Liver (tissue), 9 donors: ENCODE results near the gene PHTF1. TPM values are rescaled to one million over a fixed set of nuclear protein-coding genes. Genes with fewer than 3 reads are reported as not detected.

Source experiments
- DNase-seq: peaks from one replicate; pipeline ENCODE4 v3.0.0-alpha.2; 2017; ENCODE audit warnings: low spot score
- H3K27ac ChIP-seq, 2 donors: one replicate each; pipeline ENCODE4 v1.7.0; 2013; ENCODE audit warnings: inconsistent platforms in 2 of 2, low read length in 2 of 2, control low read depth in 1 of 2, low read depth in 1 of 2, mild to moderate bottlenecking in 1 of 2
- H3K27me3 ChIP-seq, 4 donors: one replicate each; pipeline versions ENCODE4 v1.6.1 to v1.7.0; 2013; ENCODE audit warnings: low read length in 3 of 4, inconsistent platforms in 1 of 4, mild to moderate bottlenecking in 1 of 4, moderate library complexity in 1 of 4; ENCODE audit not compliant: control insufficient read depth in 4 of 4, insufficient read depth in 4 of 4
- H3K36me3 ChIP-seq, 4 donors: one replicate each; pipeline versions ENCODE4 v1.6.1 to v1.7.0; 2013; ENCODE audit warnings: low read length in 3 of 4, mild to moderate bottlenecking in 3 of 4, low read depth in 1 of 4, moderate library complexity in 1 of 4; ENCODE audit not compliant: control insufficient read depth in 4 of 4, insufficient read depth in 3 of 4
- H3K4me1 ChIP-seq, 4 donors: one replicate each; pipeline versions ENCODE4 v1.6.1 to v1.7.0; 2013; ENCODE audit warnings: low read length in 3 of 4, mild to moderate bottlenecking in 3 of 4, moderate library complexity in 1 of 4; ENCODE audit not compliant: control insufficient read depth in 4 of 4, insufficient read depth in 4 of 4
- H3K4me3 ChIP-seq, 3 donors: one replicate each; pipeline versions ENCODE4 v1.6.1 to v1.7.0; 2013; ENCODE audit warnings: low read length in 3 of 3, control low read depth in 1 of 3, low read depth in 1 of 3, mild to moderate bottlenecking in 1 of 3
- H3K9ac ChIP-seq, 2 donors: one replicate each; pipeline ENCODE4 v1.7.0; 2013; ENCODE audit warnings: low read length in 2 of 2, mild to moderate bottlenecking in 2 of 2, moderate library complexity in 2 of 2, control low read depth in 1 of 2, low read depth in 1 of 2
- H3K9me3 ChIP-seq, 4 donors: one replicate each; pipeline versions ENCODE4 v1.6.1 to v1.7.0; 2013; ENCODE audit warnings: low read length in 3 of 4; ENCODE audit not compliant: control insufficient read depth in 4 of 4
- EGR1 ChIP-seq, 2 donors: IDR thresholded peaks; 2 replicates each; pipeline ENCODE4 v1.6.1; 2016 to 2018; ENCODE audit warnings: antibody characterized with exemption in 2 of 2, low read depth in 2 of 2
- FOXA1 ChIP-seq: IDR thresholded peaks from 2 replicates; pipeline ENCODE4 v1.6.1; 2016; ENCODE audit warnings: antibody characterized with exemption
- HNF4A ChIP-seq, 2 donors: conservative IDR thresholded peaks; 2 replicates each; pipeline ENCODE4 v1.6.1; 2016; ENCODE audit warnings: antibody characterized with exemption in 2 of 2, mild to moderate bottlenecking in 2 of 2
- JUND ChIP-seq, 2 donors: IDR thresholded peaks; 2 replicates each; pipeline ENCODE4 v1.6.1; 2016; ENCODE audit warnings: antibody characterized with exemption in 2 of 2
- TAF1 ChIP-seq: conservative IDR thresholded peaks from 2 replicates; pipeline ENCODE4 v1.6.1; 2016; ENCODE audit warnings: antibody characterized with exemption, mild to moderate bottlenecking
- WGBS: extraction: QIAGEN DNeasy Blood & Tissue Kit; methylation state at CpG from one replicate; pipeline ENCODE4 v1.1.7; 2013; 5-methylcytosine and 5-hydroxymethylcytosine counted together
- polyA plus RNA-seq, 2 donors: library from polyadenylated mRNA; stranded (reverse) in 1 of 2; unstranded in 1 of 2; fragments of 200-250 nt in 1 of 2; fragments of >200 nt in 1 of 2; fragmentation: Nextera tagmentation in 1 of 2; extraction: Ambion mirVana in 1 of 2; gene quantifications; one replicate each; pipeline versions ENCODE4 v1.2.1 to v1.2.3, GENCODE V29; 2013 to 2015
- total RNA-seq, 2 donors: library from RNA; depleted of rRNA; stranded (reverse); fragments of >200 nt; gene quantifications; one replicate each; pipeline ENCODE4 v1.2.3, GENCODE V29; 2014
- TF ChIP-seq, protein P1 (sequence below): IDR thresholded peaks from 2 replicates; pipeline ENCODE4 v1.6.1; 2016; ENCODE audit warnings: antibody characterized with exemption
- TF ChIP-seq, protein P2 (sequence below): IDR thresholded peaks from 2 replicates; pipeline ENCODE4 v1.6.1; 2016; ENCODE audit warnings: antibody characterized with exemption
- TF ChIP-seq, protein P3 (sequence below): IDR thresholded peaks from 2 replicates; pipeline ENCODE4 v1.6.1; 2016; ENCODE audit warnings: antibody characterized with exemption
- donor health status: healthy.
- donor health status: healthy.
- donor health status: healthy.
- donor health status: healthy.
- donor health status: healthy.

The PHTF1 gene
- total and polyA plus RNA-seq, 4 donors, result 3.2 to 14.0 (median 7.3) TPM

DNA sequence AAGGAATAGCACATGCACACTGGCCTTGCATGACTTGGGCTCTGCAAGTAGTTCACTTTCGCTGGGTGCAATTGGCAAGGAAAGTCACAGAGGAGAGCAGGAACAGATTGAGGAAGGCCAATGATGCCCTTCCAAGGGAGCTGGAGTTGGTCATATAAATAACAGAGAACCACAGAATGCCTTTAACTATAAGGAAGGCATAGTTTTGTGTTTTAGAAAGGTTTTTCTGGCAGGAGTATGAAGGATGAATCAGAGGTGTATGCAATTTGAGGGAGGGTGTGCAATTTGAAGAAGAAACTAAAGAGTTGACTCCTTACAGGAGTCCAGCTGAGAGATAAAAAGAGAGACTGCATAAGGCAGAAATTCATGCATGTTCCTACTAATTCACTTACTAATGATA is 112.1 kb downstream of the PHTF1 start:
- no peaks in the 10 kb centered on the region for H3K4me1 ChIP-seq
- H3K27ac ChIP-seq, result no peak overlapping the region
- no peaks in the 10 kb centered on the region for H3K27me3 ChIP-seq
- H3K4me3 ChIP-seq, result no peak overlapping the region
- DNase-seq, result no peak
- peaks cover 3 to 19% (median 11%) of the 10 kb centered on the region in 4 donors for H3K36me3 ChIP-seq
- no peak overlapping the region for H3K9ac ChIP-seq
- TF ChIP-seq JUND (IDR thresholded peaks at IDR 0.05), result no peak
- no peak for TF ChIP-seq EGR1 (IDR thresholded peaks at IDR 0.05; ENCODE audit: low read depth in 2 of 2)
- TF ChIP-seq HNF4A (conservative IDR thresholded peaks at IDR 0.05), result no peak
- TF ChIP-seq TAF1, result no peak
- TF ChIP-seq, protein P1, sequence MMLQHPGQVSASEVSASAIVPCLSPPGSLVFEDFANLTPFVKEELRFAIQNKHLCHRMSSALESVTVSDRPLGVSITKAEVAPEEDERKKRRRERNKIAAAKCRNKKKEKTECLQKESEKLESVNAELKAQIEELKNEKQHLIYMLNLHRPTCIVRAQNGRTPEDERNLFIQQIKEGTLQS, result no peak
- no peak for TF ChIP-seq FOXA1
- TF ChIP-seq, protein P2, sequence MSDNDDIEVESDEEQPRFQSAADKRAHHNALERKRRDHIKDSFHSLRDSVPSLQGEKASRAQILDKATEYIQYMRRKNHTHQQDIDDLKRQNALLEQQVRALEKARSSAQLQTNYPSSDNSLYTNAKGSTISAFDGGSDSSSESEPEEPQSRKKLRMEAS, result no peak
- TF ChIP-seq, protein P3, sequence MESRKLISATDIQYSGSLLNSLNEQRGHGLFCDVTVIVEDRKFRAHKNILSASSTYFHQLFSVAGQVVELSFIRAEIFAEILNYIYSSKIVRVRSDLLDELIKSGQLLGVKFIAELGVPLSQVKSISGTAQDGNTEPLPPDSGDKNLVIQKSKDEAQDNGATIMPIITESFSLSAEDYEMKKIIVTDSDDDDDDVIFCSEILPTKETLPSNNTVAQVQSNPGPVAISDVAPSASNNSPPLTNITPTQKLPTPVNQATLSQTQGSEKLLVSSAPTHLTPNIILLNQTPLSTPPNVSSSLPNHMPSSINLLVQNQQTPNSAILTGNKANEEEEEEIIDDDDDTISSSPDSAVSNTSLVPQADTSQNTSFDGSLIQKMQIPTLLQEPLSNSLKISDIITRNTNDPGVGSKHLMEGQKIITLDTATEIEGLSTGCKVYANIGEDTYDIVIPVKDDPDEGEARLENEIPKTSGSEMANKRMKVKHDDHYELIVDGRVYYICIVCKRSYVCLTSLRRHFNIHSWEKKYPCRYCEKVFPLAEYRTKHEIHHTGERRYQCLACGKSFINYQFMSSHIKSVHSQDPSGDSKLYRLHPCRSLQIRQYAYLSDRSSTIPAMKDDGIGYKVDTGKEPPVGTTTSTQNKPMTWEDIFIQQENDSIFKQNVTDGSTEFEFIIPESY, result no peak
- 97% methylated on average over 1 of the region's 1 CpG for WGBS
- no peaks in the 10 kb centered on the region for H3K9me3 ChIP-seq

Other genes starting within 250 kb of the PHTF1 start
- gene RSBN1, start 53.0 kb upstream of the PHTF1 start, total RNA-seq, result 10 to 100 TPM in 1 of 2 donors, 1 to 10 TPM in 1; 7.7 to 11.3 TPM
- 1 to 10 TPM; 2.3 to 3.5 TPM for gene RSBN1, start 53.0 kb upstream of the PHTF1 start, polyA plus RNA-seq
- gene PTPN22, start 112.2 kb upstream of the PHTF1 start, total RNA-seq, result 1 to 10 TPM; 1.5 to 1.9 TPM
- under 1 TPM; 0.24 to 0.54 TPM for gene PTPN22, start 112.2 kb upstream of the PHTF1 start, polyA plus RNA-seq
- under 1 TPM; 0.17 to 0.70 TPM for gene BCL2L15, start 128.1 kb upstream of the PHTF1 start, total RNA-seq
- under 1 TPM; 0.04 to 0.06 TPM for gene BCL2L15, start 128.1 kb upstream of the PHTF1 start, polyA plus RNA-seq
- gene AP4B1, start 145.3 kb upstream of the PHTF1 start, total RNA-seq, result 10 to 100 TPM in 1 of 2 donors, 1 to 10 TPM in 1; 9.4 to 10.6 TPM
- 1 to 10 TPM; 4.3 to 4.6 TPM for gene AP4B1, start 145.3 kb upstream of the PHTF1 start, polyA plus RNA-seq
- gene DCLRE1B, start 145.8 kb upstream of the PHTF1 start, total RNA-seq, result 1 to 10 TPM; 1.0 to 6.6 TPM
- gene DCLRE1B, start 145.8 kb upstream of the PHTF1 start, polyA plus RNA-seq, result 1 to 10 TPM in 1 of 2 donors, under 1 TPM in 1; 0.82 to 1.5 TPM
- 10 to 100 TPM; 21.0 to 50.2 TPM for gene HIPK1, start 169.8 kb upstream of the PHTF1 start, total RNA-seq
- gene HIPK1, start 169.8 kb upstream of the PHTF1 start, polyA plus RNA-seq, result 1 to 10 TPM; 8.7 to 9.2 TPM
- gene OLFML3, start 220.0 kb upstream of the PHTF1 start, total RNA-seq, result 10 to 100 TPM; 10.8 to 13.6 TPM
- 10 to 100 TPM in 1 of 2 donors, 1 to 10 TPM in 1; 8.3 to 16.7 TPM for gene OLFML3, start 220.0 kb upstream of the PHTF1 start, polyA plus RNA-seq